ENCODE results near the gene UBE4A. TPM values are rescaled to one million over a fixed set of nuclear protein-coding genes. Genes with fewer than 3 reads are reported as not detected.

The UBE4A gene
- total and polyA plus RNA-seq, 2 experiments from 2014 or later: 11.8 to 42.2 TPM

GRCh38 chr11:118443590-118444218 lies 84.3 kb downstream of the UBE4A start:
- H3K27me3 Mint-ChIP-seq (ENCODE audit: insufficient read depth, low read depth, poor library complexity): peaks cover 3% of the 10 kb centered on the region
- Histone ChIP-seq H3K4me1 (ENCODE audit: insufficient read depth) (peaks cover 38% of the 10 kb centered on the region), H3K4me2 (no peak overlapping the region), H3K27me3 (ENCODE audit: insufficient read depth) (no peaks in the 10 kb centered on the region), H3K36me3 (ENCODE audit: insufficient read depth) (peaks cover 4% of the 10 kb centered on the region; the same call in 1 of the 2 replicates), H3F3A (replicated peaks; ENCODE audit: low read depth) (no peaks in the 10 kb centered on the region), H3K79me2 (replicated peaks; ENCODE audit: insufficient read depth) (peaks cover 100% of the 10 kb centered on the region), H2AFZ (no peak overlapping the region), H3K27ac (ENCODE audit: low read depth) (no peak overlapping the region), H4K20me1 (replicated peaks; ENCODE audit: insufficient read depth) (peaks cover 83% of the 10 kb centered on the region), H3K9me2 (ENCODE audit: insufficient read depth) (no peaks in the 10 kb centered on the region), H3K4me3 (no peak overlapping the region)
- H3K9me3 Mint-ChIP-seq: no peaks in the 10 kb centered on the region; the same call in 2 of the 3 replicates
- DNase-seq (ENCODE audit: low spot score) (no peak), ATAC-seq (no peak)
- no peak overlapping the region for H3K4me3 Mint-ChIP-seq
- peaks cover 51% of the 10 kb centered on the region for H3K4me1 Mint-ChIP-seq
- H3K36me3 Mint-ChIP-seq (ENCODE audit: low read depth): peaks cover 20% of the 10 kb centered on the region
- TF ChIP-seq ZNF462 (CRISPR knock-in tag; IDR thresholded peaks at IDR 0.05) (no peak), EZH2phosphoT487 (IDR thresholded peaks at IDR 0.05; ENCODE audit: unreplicated experiment) (no peak)
- peak overlapping the region; percentile 3; the same call in 1 of the 2 replicates for H3K27ac Mint-ChIP-seq

GRCh38 chr11:118447423-118447822 lies 88.0 kb downstream of the UBE4A start:
- no peaks in the 10 kb centered on the region for H3K27me3 ChIP-seq (ENCODE audit: insufficient read depth)
- H3F3A ChIP-seq (replicated peaks; ENCODE audit: low read depth): no peaks in the 10 kb centered on the region
- peaks cover 5% of the 10 kb centered on the region; the same call in 1 of the 2 replicates for H3K4me1 ChIP-seq (ENCODE audit: insufficient read depth)
- no peak overlapping the region for H3K4me3 Mint-ChIP-seq
- H3K27ac Mint-ChIP-seq: no peak overlapping the region
- H3K79me2 ChIP-seq (replicated peaks; ENCODE audit: insufficient read depth): peaks cover 100% of the 10 kb centered on the region
- H2AFZ ChIP-seq: no peak overlapping the region
- H3K9me3 Mint-ChIP-seq: no peaks in the 10 kb centered on the region; the same call in 2 of the 3 replicates
- no peaks in the 10 kb centered on the region; the same call in 1 of the 3 replicates for H3K36me3 Mint-ChIP-seq (ENCODE audit: low read depth)
- ATAC-seq (no peak), DNase-seq (ENCODE audit: low spot score) (no peak)
- no peaks in the 10 kb centered on the region for H3K36me3 ChIP-seq (ENCODE audit: insufficient read depth)
- no peak overlapping the region for H3K4me2 ChIP-seq
- H3K27ac ChIP-seq (ENCODE audit: low read depth): no peak overlapping the region
- peaks cover 3% of the 10 kb centered on the region for H3K27me3 Mint-ChIP-seq (ENCODE audit: insufficient read depth, low read depth, poor library complexity)
- no peak overlapping the region for H3K4me3 ChIP-seq
- peaks cover 18% of the 10 kb centered on the region for H3K4me1 Mint-ChIP-seq
- peaks cover 72% of the 10 kb centered on the region for H4K20me1 ChIP-seq (replicated peaks; ENCODE audit: insufficient read depth)
- H3K9me2 ChIP-seq (ENCODE audit: insufficient read depth): no peaks in the 10 kb centered on the region
- no peak for TF ChIP-seq STAT1 (IDR thresholded peaks at IDR 0.05; ENCODE audit: unreplicated experiment)
- no peak for TF ChIP-seq ZNF331 (CRISPR knock-in tag; IDR thresholded peaks at IDR 0.05; ENCODE audit: low read depth)
- no peak for TF ChIP-seq EZH2phosphoT487 (IDR thresholded peaks at IDR 0.05; ENCODE audit: unreplicated experiment)
- TF ChIP-seq CTCF (conservative IDR thresholded peaks at IDR 0.05; ENCODE audit: low read depth in 2 of 2): no peak
- no peak for TF ChIP-seq POLR2AphosphoS5 (IDR thresholded peaks at IDR 0.05; ENCODE audit: low read depth)
- no peak for TF ChIP-seq REST (IDR thresholded peaks at IDR 0.05; ENCODE audit: unreplicated experiment)
- no peak for TF ChIP-seq ETS1 (IDR thresholded peaks at IDR 0.05)
